ENCODE results near the gene H2AZ1.

DNA sequence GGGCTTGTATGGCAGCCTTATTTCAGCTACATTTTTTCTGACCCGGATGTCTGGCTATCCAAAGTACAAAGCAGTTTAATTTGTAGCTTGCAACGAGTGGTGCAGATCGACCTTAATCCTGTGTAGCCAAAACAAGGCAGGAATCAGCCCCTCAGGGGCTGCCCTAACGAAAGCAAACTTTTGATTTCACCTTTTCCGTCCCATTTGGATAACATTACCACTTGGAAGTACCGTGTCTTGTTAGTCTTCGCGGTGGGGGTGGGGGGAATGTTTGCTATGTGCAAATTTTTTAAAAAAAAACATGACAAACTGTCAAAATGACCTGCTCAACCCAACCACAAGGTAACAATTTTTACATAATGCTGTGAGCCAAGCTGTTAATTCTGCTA is 2.9 kb downstream of the H2AZ1 start:
- TF ChIP-seq GATA3 (IDR thresholded peaks at IDR 0.05; ENCODE audit: low read depth, low read length), result no peak
- no peak for TF ChIP-seq GATA2 (IDR thresholded peaks at IDR 0.05; ENCODE audit: low read depth, low read length)

All from SH-SY5Y (cell line).